Superior temporal gyrus (tissue), 1 donor: ENCODE data around the gene SHISAL1.
"Not testable (repeated sequence)": the region's sequence is repeated elsewhere in the genome, so short reads cannot be mapped to it uniquely, and the experiment has no call there.

Experiments
- DNase-seq: peaks from one replicate; pipeline ENCODE4 v3.0.0-alpha.2; 2016; ENCODE audit errors: extremely low spot score

Gene SHISAL1

GRCh38 chr22:44302363-44302762 lies 10.4 kb downstream of the SHISAL1 start:
- not testable (repeated sequence) for DNase-seq

GRCh38 chr22:44301039-44301438 lies 11.7 kb downstream of the SHISAL1 start:
- no peak for DNase-seq

GRCh38 chr22:44299124-44299523 lies 13.6 kb downstream of the SHISAL1 start:
- no peak for DNase-seq

- no peak for DNase-seq
These were observed 14.2 kb downstream of the SHISAL1 start for GRCh38 chr22:44298406-44299091.

- DNase-seq = no peak
These were observed 15.2 kb downstream of the SHISAL1 start for GRCh38 chr22:44297470-44298061.

- no peak for DNase-seq
These were observed 17.3 kb downstream of the SHISAL1 start for GRCh38 chr22:44295406-44295805.

- DNase-seq = no peak
These were observed 18.9 kb downstream of the SHISAL1 start for GRCh38 chr22:44293876-44294275.

GRCh38 chr22:44293034-44293433 lies 19.7 kb downstream of the SHISAL1 start:
- DNase-seq = no peak

GRCh38 chr22:44292521-44292920 lies 20.2 kb downstream of the SHISAL1 start:
- no peak for DNase-seq

- no peak for DNase-seq
These were observed 20.9 kb downstream of the SHISAL1 start for GRCh38 chr22:44291674-44292360.

- no peak for DNase-seq
These were observed 21.5 kb downstream of the SHISAL1 start for GRCh38 chr22:44291265-44291664.

- DNase-seq = no peak
These were observed 23.2 kb downstream of the SHISAL1 start for GRCh38 chr22:44289414-44290171.

- DNase-seq = no peak
These were observed 23.8 kb downstream of the SHISAL1 start for GRCh38 chr22:44288913-44289312.

GRCh38 chr22:44287741-44288140 lies 25.0 kb downstream of the SHISAL1 start:
- no peak for DNase-seq

- DNase-seq = no peak
These were observed 25.5 kb downstream of the SHISAL1 start for GRCh38 chr22:44287121-44287693.

GRCh38 chr22:44286646-44287045 lies 26.1 kb downstream of the SHISAL1 start:
- DNase-seq = no peak

GRCh38 chr22:44284711-44285110 lies 28.0 kb downstream of the SHISAL1 start:
- DNase-seq = no peak

GRCh38 chr22:44281768-44282637 lies 30.7 kb downstream of the SHISAL1 start:
- no peak for DNase-seq

- no peak for DNase-seq
These were observed 32.0 kb downstream of the SHISAL1 start for GRCh38 chr22:44280665-44281188.

- DNase-seq = no peak
These were observed 33.7 kb downstream of the SHISAL1 start for GRCh38 chr22:44279069-44279360.
